Posterior cingulate gyrus (tissue), 11 donors: ENCODE measurements around the gene NDC1.
"Not testable (repeated sequence)": the region's sequence is repeated elsewhere in the genome, so short reads cannot be mapped to it uniquely, and the experiment has no call there.

Source experiments
- DNase-seq, 10 donors: peaks; one replicate each; pipeline versions ENCODE4 v3.0.0 to v3.0.0-alpha.2; 2020 to 2021; ENCODE audit warnings: mixed read lengths in 3 of 10
- intact Hi-C: fragments of 100-400 bp; cut with DNase I; formaldehyde crosslinking; loops from one replicate; pipeline ENCODE4 v1.15.1; 2023

The NDC1 gene

GRCh38 chr1:53834776-53835175 is 3.3 kb downstream of the NDC1 start:
- intact Hi-C loops: loop anchor here (5.0 kb wide), 2 partner anchors 113 to 928 kb away; partner anchors contain the start of genes IFT25, LRRC42 and PARS2
- DNase-seq: no peak

GRCh38 chr1:53833393-53833792 is 4.7 kb downstream of the NDC1 start:
- intact Hi-C loops: no loop called here
- no peak for DNase-seq

- intact Hi-C loops: no loop called here
- no peak for DNase-seq
Measured at GRCh38 chr1:53826367-53826766, 11.7 kb downstream of the NDC1 start.

- intact Hi-C loops: no loop called here
- DNase-seq: no peak
Measured at GRCh38 chr1:53825306-53825705, 12.8 kb downstream of the NDC1 start.

GRCh38 chr1:53822931-53823330 is 15.2 kb downstream of the NDC1 start:
- DNase-seq: no peak
- intact Hi-C loops: no loop called here

- intact Hi-C loops: no loop called here
- DNase-seq: no peak
Measured at GRCh38 chr1:53821380-53821779, 16.7 kb downstream of the NDC1 start.

GRCh38 chr1:53819387-53819786 is 18.7 kb downstream of the NDC1 start:
- no peak for DNase-seq
- intact Hi-C loops: no loop called here

- intact Hi-C loops, DNase-seq: not testable (repeated sequence)
Measured at GRCh38 chr1:53816584-53816983, 21.5 kb downstream of the NDC1 start.

- intact Hi-C loops, DNase-seq: not testable (repeated sequence)
Measured at GRCh38 chr1:53815484-53815883, 22.6 kb downstream of the NDC1 start.

- no peak for DNase-seq
- intact Hi-C loops: no loop called here
Measured at GRCh38 chr1:53811414-53811851, 26.7 kb downstream of the NDC1 start.

- intact Hi-C loops: no loop called here
- DNase-seq: no peak
Measured at GRCh38 chr1:53810497-53810896, 27.6 kb downstream of the NDC1 start.

GRCh38 chr1:53810007-53810406 is 28.1 kb downstream of the NDC1 start:
- intact Hi-C loops: no loop called here
- DNase-seq: no peak

GRCh38 chr1:53807916-53808315 is 30.2 kb downstream of the NDC1 start:
- intact Hi-C loops: no loop called here

GRCh38 chr1:53804791-53805505 is 33.1 kb downstream of the NDC1 start:
- intact Hi-C loops: no loop called here
- no peak for DNase-seq

More at GRCh38 chr1:53807916-53808315, 30.2 kb downstream of the NDC1 start:
- DNase-seq: no peak

- intact Hi-C loops: no loop called here
- no peak for DNase-seq
Measured at GRCh38 chr1:53804181-53804580, 33.9 kb downstream of the NDC1 start.

- intact Hi-C loops: no loop called here
- no peak for DNase-seq
Measured at GRCh38 chr1:53800621-53801020, 37.5 kb downstream of the NDC1 start.

- DNase-seq: no peak
- intact Hi-C loops: no loop called here
Measured at GRCh38 chr1:53799141-53799540, 39.0 kb downstream of the NDC1 start.

GRCh38 chr1:53792806-53793205 is 45.3 kb downstream of the NDC1 start:
- intact Hi-C loops: no loop called here
- no peak for DNase-seq

- no peak for DNase-seq
- intact Hi-C loops: no loop called here
Measured at GRCh38 chr1:53787655-53788054, 50.4 kb downstream of the NDC1 start.

GRCh38 chr1:53783056-53783455 is 55.0 kb downstream of the NDC1 start:
- intact Hi-C loops: no loop called here
- no peak for DNase-seq

- DNase-seq: no peak
Measured at GRCh38 chr1:53781654-53782053, 56.4 kb downstream of the NDC1 start.

GRCh38 chr1:53777272-53777671 is 60.8 kb downstream of the NDC1 start:
- no peak for DNase-seq
- intact Hi-C loops: no loop called here

More at GRCh38 chr1:53781654-53782053, 56.4 kb downstream of the NDC1 start:
- intact Hi-C loops: no loop called here

GRCh38 chr1:53771648-53772047 is 66.4 kb downstream of the NDC1 start:
- no peak for DNase-seq
- intact Hi-C loops: no loop called here
